Panc1 (cell line): ENCODE measurements around the gene TSPAN3. TPM values are rescaled to one million over a fixed set of nuclear protein-coding genes. Genes with fewer than 3 reads are reported as not detected.

ENCODE experiments used
- ATAC-seq: fragments of 200-7000 bp; cut with Tn5 transposase; 2 replicates; pipeline ENCODE4 v1.9.1; 2020; ENCODE audit warnings: mild to moderate bottlenecking, moderate library complexity
- BruUV-seq: library from RNA; stranded (reverse); fragments of 400-500 nt; replicated peaks from 2 replicates; lab custom pipeline; 2021; lab: Mats Ljungman, UMichigan
- CTCF ChIA-PET: fragments of 300-600 bp; sonication (Branson Sonifier 250); formaldehyde crosslinking; loops from one replicate; lab custom pipeline; 2022; ENCODE audit warnings: antibody characterized with exemption; lab: Charles Lee
- POLR2A ChIA-PET: fragments of 300-600 bp; sonication (Branson Sonifier 250); formaldehyde crosslinking; loops from one replicate; lab custom pipeline; 2022; ENCODE audit warnings: antibody characterized with exemption; lab: Charles Lee
- DNase-seq: peaks from one replicate; pipeline ENCODE4 v3.0.0-alpha.2; 2010; ENCODE audit warnings: low read depth, low spot score
- H3K27ac ChIP-seq: 2 replicates; pipeline ENCODE4 v1.5.1; 2011; ENCODE audit warnings: mild to moderate bottlenecking, low read length, inconsistent platforms
- H3K27me3 ChIP-seq: fragments of 200-500 bp; sonication (Bioruptor generic); 2 replicates; pipeline ENCODE4 v1.6.0; 2014; ENCODE audit warnings: low read length, inconsistent platforms; ENCODE audit not compliant: control insufficient read depth, insufficient read depth
- H3K36me3 ChIP-seq: fragments of 200-500 bp; sonication (Bioruptor generic); 2 replicates; pipeline ENCODE4 v1.5.1; 2014; ENCODE audit warnings: inconsistent platforms, mild to moderate bottlenecking, low read length, moderate library complexity; ENCODE audit not compliant: control insufficient read depth, insufficient read depth
- H3K4me1 ChIP-seq: 2 replicates; pipeline ENCODE4 v1.5.1; 2011; ENCODE audit warnings: inconsistent platforms, mild to moderate bottlenecking, low read length, moderate library complexity; ENCODE audit not compliant: control insufficient read depth, insufficient read depth
- H3K4me3 ChIP-seq, 2 experiments: 2 replicates each; pipeline ENCODE4 v1.5.1; 2011 to 2012; ENCODE audit warnings: low read depth in 2 of 2, low read length in 2 of 2, mild to moderate bottlenecking in 2 of 2, inconsistent platforms in 1 of 2, moderate library complexity in 1 of 2
- H3K9me3 ChIP-seq: fragments of 200-500 bp; sonication (Bioruptor generic); 2 replicates; pipeline ENCODE4 v1.5.1; 2014; ENCODE audit warnings: low read depth, mild to moderate bottlenecking, inconsistent platforms, low read length, moderate library complexity; ENCODE audit not compliant: control insufficient read depth, insufficient read depth
- CTCF ChIP-seq: fragments of 450-650 bp; IDR thresholded peaks from 2 replicates; pipeline ENCODE4 v1.5.1; 2017; ENCODE audit warnings: mild to moderate bottlenecking
- POLR2AphosphoS5 ChIP-seq: IDR thresholded peaks from 2 replicates; pipeline ENCODE4 v1.6.1; 2012; ENCODE audit warnings: mild to moderate bottlenecking, low read depth, low read length, moderate library complexity
- REST ChIP-seq, 2 experiments: IDR thresholded peaks; 2 replicates each; pipeline ENCODE4 v1.6.1; 2011 to 2012; ENCODE audit warnings: low read depth in 2 of 2, control low read depth in 1 of 2, low read length in 1 of 2, mild to moderate bottlenecking in 1 of 2, moderate library complexity in 1 of 2; ENCODE audit not compliant: insufficient read depth in 1 of 2
- SIN3A ChIP-seq: IDR thresholded peaks from 2 replicates; pipeline ENCODE4 v1.6.1; 2012; ENCODE audit warnings: low read depth, mild to moderate bottlenecking, low read length, moderate library complexity, borderline replicate concordance; ENCODE audit not compliant: insufficient read depth
- TCF7L2 ChIP-seq: IDR thresholded peaks from 2 replicates; pipeline ENCODE4 v1.6.1; 2011; ENCODE audit warnings: mild to moderate bottlenecking, low read depth, low read length, inconsistent platforms
- in situ Hi-C: cut with HindIII; loops from 2 replicates; pipeline ENCODE4 v1.10.0; 2016; ENCODE audit warnings: low sequenced_read_pairs, low pct_unique_long_range_greater_than_20kb
- intact Hi-C: fragments of 100-400 bp; cut with micrococcal nuclease; formaldehyde crosslinking; loops from one replicate; pipeline ENCODE4 v1.10.0; 2022; ENCODE audit not compliant: unreplicated experiment
- total RNA-seq: library from RNA; stranded (reverse); gene quantifications from one replicate; pipeline ENCODE4 v1.2.1, GENCODE V29; 2021; ENCODE audit not compliant: unreplicated experiment

TSPAN3 gene
- total RNA-seq, 1 experiment from 2014 or later, result 130 TPM

- ChIA-PET POLR2A (no interaction called here), CTCF (no interaction called here)
- Histone ChIP-seq H3K27me3 (0 out of 2 replicates have a peak, but pooled peaks cover 2% of the 10 kb centered on the region), H3K27ac (peak overlapping the region; percentile 70), H3K9me3 (no peaks in the 10 kb centered on the region), H3K36me3 (peaks cover 2% of the 10 kb centered on the region; the same call in 1 of the 2 replicates), H3K4me3 (peak overlapping the region; percentile 66 to 76), H3K4me1 (peaks cover 23% of the 10 kb centered on the region)
- in situ Hi-C loops (no loop called here), intact Hi-C loops (no loop called here)
- BruUV-seq, result no TSS peak
- no peak for TF ChIP-seq TCF7L2
- TF ChIP-seq REST (IDR thresholded peaks at IDR 0.05; ENCODE audit: insufficient read depth in 1 of 2, low read depth in 2 of 2, low read length in 1 of 2), result no peak
- no peak for TF ChIP-seq SIN3A
- TF ChIP-seq CTCF, result no peak
- TF ChIP-seq POLR2AphosphoS5, result no peak
- ATAC-seq (no peak), DNase-seq (no peak)
These were observed 772 bp downstream of the TSPAN3 start for GRCh38 chr15:77070180-77070494.

- POLR2A ChIA-PET, result no interaction called here
- Histone ChIP-seq H3K9me3 (no peaks in the 10 kb centered on the region), H3K27ac (peak overlapping the region; percentile 70), H3K4me3 (peak overlapping the region; percentile 66 to 76), H3K27me3 (no peaks in the 10 kb centered on the region), H3K36me3 (peaks cover 2% of the 10 kb centered on the region; the same call in 1 of the 2 replicates), H3K4me1 (peaks cover 28% of the 10 kb centered on the region)
- ATAC-seq (no peak), DNase-seq (no peak)
- CTCF ChIA-PET, result no interaction called here
- in situ Hi-C loops, result no loop called here
- intact Hi-C loops, result no loop called here
- no peak for TF ChIP-seq REST (IDR thresholded peaks at IDR 0.05; ENCODE audit: insufficient read depth in 1 of 2, low read depth in 2 of 2, low read length in 1 of 2)
- TF ChIP-seq SIN3A, result no peak
- TF ChIP-seq TCF7L2, result no peak
- BruUV-seq, result no TSS peak
These were observed 1.3 kb downstream of the TSPAN3 start for GRCh38 chr15:77069521-77070121.
